Panc1 (cell line): ENCODE measurements around the gene LRIG3.

Experiments used
- REST ChIP-seq, 2 experiments: IDR thresholded peaks; 2 replicates each; pipeline ENCODE4 v1.6.1; 2011 to 2012; ENCODE audit warnings: low read depth in 2 of 2, control low read depth in 1 of 2, low read length in 1 of 2, mild to moderate bottlenecking in 1 of 2, moderate library complexity in 1 of 2; ENCODE audit not compliant: insufficient read depth in 1 of 2
- TF ChIP-seq, protein P1 (sequence below): fragments of 450-650 bp; IDR thresholded peaks from 2 replicates; pipeline ENCODE4 v1.5.1; 2017; ENCODE audit warnings: mild to moderate bottlenecking

- TF ChIP-seq, protein P1, sequence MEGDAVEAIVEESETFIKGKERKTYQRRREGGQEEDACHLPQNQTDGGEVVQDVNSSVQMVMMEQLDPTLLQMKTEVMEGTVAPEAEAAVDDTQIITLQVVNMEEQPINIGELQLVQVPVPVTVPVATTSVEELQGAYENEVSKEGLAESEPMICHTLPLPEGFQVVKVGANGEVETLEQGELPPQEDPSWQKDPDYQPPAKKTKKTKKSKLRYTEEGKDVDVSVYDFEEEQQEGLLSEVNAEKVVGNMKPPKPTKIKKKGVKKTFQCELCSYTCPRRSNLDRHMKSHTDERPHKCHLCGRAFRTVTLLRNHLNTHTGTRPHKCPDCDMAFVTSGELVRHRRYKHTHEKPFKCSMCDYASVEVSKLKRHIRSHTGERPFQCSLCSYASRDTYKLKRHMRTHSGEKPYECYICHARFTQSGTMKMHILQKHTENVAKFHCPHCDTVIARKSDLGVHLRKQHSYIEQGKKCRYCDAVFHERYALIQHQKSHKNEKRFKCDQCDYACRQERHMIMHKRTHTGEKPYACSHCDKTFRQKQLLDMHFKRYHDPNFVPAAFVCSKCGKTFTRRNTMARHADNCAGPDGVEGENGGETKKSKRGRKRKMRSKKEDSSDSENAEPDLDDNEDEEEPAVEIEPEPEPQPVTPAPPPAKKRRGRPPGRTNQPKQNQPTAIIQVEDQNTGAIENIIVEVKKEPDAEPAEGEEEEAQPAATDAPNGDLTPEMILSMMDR, result no peak
- TF ChIP-seq REST (IDR thresholded peaks at IDR 0.05; ENCODE audit: insufficient read depth in 1 of 2, low read depth in 2 of 2, low read length in 1 of 2), result no peak
These were observed 907 bp upstream of the LRIG3 start for GRCh38 chr12:58920961-58921861.
